Sciatic nerve (tissue), 1 donor: ENCODE results near the gene ACTN3. TPM values are rescaled to one million over a fixed set of nuclear protein-coding genes. Genes with fewer than 3 reads are reported as not detected.

Experiments
- total RNA-seq: library from RNA; stranded (reverse); fragmentation: NEBNext Ultra II Directional; extraction: Animal tissue kit (Norgen Biotek cat#: 25700); gene quantifications from one replicate; pipeline ENCODE4 v1.2.1, GENCODE V29; 2021
- donor health status: DM: no; HTN: no; CAD: no.

ACTN3 gene
- total RNA-seq, 1 donor from 2014 or later = 0.71 TPM

Other genes with a start within 250 kb of the ACTN3 start
- gene CD248, start 229.9 kb upstream of the ACTN3 start, total RNA-seq = 35.1 TPM
- 5.0 TPM for gene RIN1, start 210.5 kb upstream of the ACTN3 start, total RNA-seq
- 18.7 TPM for gene BRMS1, start 201.8 kb upstream of the ACTN3 start, total RNA-seq
- 49.3 TPM for gene B4GAT1, start 199.3 kb upstream of the ACTN3 start, total RNA-seq
- 2.3 TPM for gene SLC29A2, start 175.1 kb upstream of the ACTN3 start, total RNA-seq
- gene NPAS4, start 125.9 kb upstream of the ACTN3 start, total RNA-seq = not detected
- gene MRPL11, start 108.1 kb upstream of the ACTN3 start, total RNA-seq = 25.1 TPM
- gene PELI3, start 80.0 kb upstream of the ACTN3 start, total RNA-seq = 14.8 TPM
- 12.4 TPM for gene DPP3, start 66.5 kb upstream of the ACTN3 start, total RNA-seq
- 47.6 TPM for gene BBS1, start 36.3 kb upstream of the ACTN3 start, total RNA-seq
- gene ZDHHC24, start 855 bp upstream of the ACTN3 start, total RNA-seq = 10.4 TPM
- 122 TPM for gene CTSF, start 21.7 kb downstream of the ACTN3 start, total RNA-seq
- 0.22 TPM for gene CCDC87, start 46.2 kb downstream of the ACTN3 start, total RNA-seq
- 48.8 TPM for gene CCS, start 46.3 kb downstream of the ACTN3 start, total RNA-seq
- gene RBM14, start 69.7 kb downstream of the ACTN3 start, total RNA-seq = 61.1 TPM
- gene RBM4, start 91.8 kb downstream of the ACTN3 start, total RNA-seq = 88.6 TPM
- 23.7 TPM for gene RBM4B, start 131.0 kb downstream of the ACTN3 start, total RNA-seq
- 6.6 TPM for gene SPTBN2, start 182.3 kb downstream of the ACTN3 start, total RNA-seq